T-cell (primary cell): ENCODE results near the gene CLCN4. TPM values are rescaled to one million over a fixed set of nuclear protein-coding genes. Genes with fewer than 3 reads are reported as not detected.

Experiments used
- ATAC-seq, 4 experiments: fragments of 200-7000 bp in 3 of 4; fragments of 150-1000 bp in 1 of 4; cut with Tn5 transposase; replicated peaks in 1 of 4; 1 replicate in 3 of 4; 2 replicates in 1 of 4; pipeline ENCODE4 v1.10.0; 2021; ENCODE audit warnings: moderate library complexity in 3 of 4, mild to moderate bottlenecking in 2 of 4, moderate number of reproducible peaks in 1 of 4
- CTCF ChIA-PET, 2 donors: fragments of 300-600 bp; sonication (Branson Sonifier 250); formaldehyde crosslinking; loops; one replicate each; lab custom pipeline; 2022; ENCODE audit warnings: antibody characterized with exemption in 2 of 2; lab: Charles Lee
- POLR2A ChIA-PET, 2 donors: fragments of 300-600 bp; sonication (Branson Sonifier 250); formaldehyde crosslinking; loops; one replicate each; lab custom pipeline; 2022; ENCODE audit warnings: antibody characterized with exemption in 2 of 2; lab: Charles Lee
- DNase-seq, 35 experiments: peaks; one replicate each; pipeline versions ENCODE4 v3.0.0 to v3.0.0-alpha.2; 2013 to 2023
- H3K27ac ChIP-seq: one replicate; pipeline ENCODE4 v1.5.1; 2013; ENCODE audit warnings: low read length
- H3K27me3 ChIP-seq, 2 experiments: replicated peaks in 1 of 2; 1 replicate in 1 of 2; 2 replicates in 1 of 2; pipeline versions ENCODE4 v1.6.1 to v1.7.0; 2013; ENCODE audit warnings: low read length in 1 of 2, mixed read lengths in 1 of 2; ENCODE audit not compliant: control insufficient read depth in 2 of 2, insufficient read depth in 2 of 2; ENCODE audit errors: extremely low read depth in 1 of 2
- H3K36me3 ChIP-seq, 2 donors: 1 replicate in 1 of 2; 2 replicates in 1 of 2; pipeline versions ENCODE4 v1.6.1 to v1.7.0; 2013; ENCODE audit warnings: low read length in 1 of 2; ENCODE audit not compliant: control insufficient read depth in 2 of 2, insufficient read depth in 1 of 2; ENCODE audit errors: extremely low read depth in 1 of 2
- H3K4me1 ChIP-seq, 2 experiments: 1 replicate in 1 of 2; 2 replicates in 1 of 2; pipeline versions ENCODE4 v1.6.1 to v1.7.0; 2013; ENCODE audit warnings: low read length in 2 of 2, mixed read lengths in 1 of 2; ENCODE audit not compliant: insufficient read depth in 2 of 2, control insufficient read depth in 1 of 2; ENCODE audit errors: extremely low read depth in 1 of 2
- H3K4me3 ChIP-seq, 2 donors: 1 replicate in 1 of 2; 2 replicates in 1 of 2; pipeline versions ENCODE4 v1.5.1 to v1.7.0; 2013; ENCODE audit warnings: mild to moderate bottlenecking in 2 of 2, low read length in 1 of 2, moderate library complexity in 1 of 2; ENCODE audit not compliant: control insufficient read depth in 1 of 2; ENCODE audit errors: extremely low read depth in 1 of 2
- H3K9me3 ChIP-seq: 2 replicates; pipeline ENCODE4 v1.7.0; 2013
- H3K27ac Mint-ChIP-seq, 2 donors: one replicate each; pipeline ENCODE4 v1.8.0; 2020 to 2021; ENCODE audit warnings: mild to moderate bottlenecking in 2 of 2, mixed read lengths in 2 of 2
- H3K27me3 Mint-ChIP-seq, 2 donors: one replicate each; pipeline ENCODE4 v1.8.0; 2021 to 2022; ENCODE audit warnings: mixed read lengths in 2 of 2
- H3K36me3 Mint-ChIP-seq: one replicate; pipeline ENCODE4 v1.8.0; 2021; ENCODE audit warnings: mixed read lengths
- H3K4me1 Mint-ChIP-seq, 3 donors: one replicate each; pipeline ENCODE4 v1.8.0; 2020 to 2022; ENCODE audit warnings: mixed read lengths in 3 of 3, mild to moderate bottlenecking in 1 of 3
- H3K4me3 Mint-ChIP-seq, 3 donors: one replicate each; pipeline ENCODE4 v1.8.0; 2020 to 2022; ENCODE audit warnings: mild to moderate bottlenecking in 3 of 3, mixed read lengths in 3 of 3, moderate library complexity in 3 of 3
- H3K9me3 Mint-ChIP-seq, 3 donors: one replicate each; pipeline ENCODE4 v1.8.0; 2020 to 2022; ENCODE audit warnings: mixed read lengths in 3 of 3
- WGBS: methylation state at CpG from one replicate; pipeline ENCODE4 v1.1.5; 2013; ENCODE audit warnings: missing lambda C conversion rate; ENCODE audit not compliant: insufficient coverage; 5-methylcytosine and 5-hydroxymethylcytosine counted together
- total RNA-seq, 35 experiments: library from RNA in 6 of 35; stranded (reverse) in 6 of 35; fragments of 120-200 nt in 1 of 35; gene quantifications; one replicate each; pipeline versions ENCODE4 v1.2.1 to v1.2.4 and lab custom pipeline; 2013 to 2026

CLCN4 gene
- total RNA-seq, 5 donors from 2014 or later (not counting 1 experiment from before 2014, with no cell fraction given) = 0.23 to 0.43 (median 0.25) TPM

DNA sequence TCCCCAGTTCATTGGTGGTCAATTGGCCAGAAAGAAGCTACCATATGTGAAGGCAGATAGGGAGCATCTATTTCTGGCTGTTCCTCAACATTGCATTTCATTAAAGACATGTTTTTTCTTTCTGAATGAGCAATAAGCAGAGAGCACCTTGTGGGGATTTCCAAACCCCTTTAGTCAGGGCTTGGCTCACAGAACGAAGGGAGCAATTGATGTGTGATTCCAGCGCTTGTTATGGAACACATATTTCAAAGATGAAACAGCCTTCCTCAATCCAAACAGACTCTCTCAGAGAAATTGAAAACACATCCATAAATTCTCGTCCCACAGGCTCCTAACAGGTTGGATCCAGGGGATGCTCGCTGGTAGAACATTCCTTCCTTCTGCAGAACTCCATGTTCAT lies 84.1 kb downstream of the CLCN4 start:
- peaks cover 0 to 3% of the 10 kb centered on the region in 2 donors for H3K27me3 Mint-ChIP-seq
- H3K36me3 ChIP-seq = no peaks in the 10 kb centered on the region
- H3K4me3 ChIP-seq = no peak overlapping the region
- no peak overlapping the region for H3K27ac ChIP-seq
- ATAC-seq (no peak), DNase-seq (no peak)
- 71% methylated on average over 2 of the region's 4 CpGs for WGBS
- no peak overlapping the region for H3K27ac Mint-ChIP-seq
- no peaks in the 10 kb centered on the region for H3K9me3 ChIP-seq
- H3K27me3 ChIP-seq = no peaks in the 10 kb centered on the region
- no peak overlapping the region for H3K4me3 Mint-ChIP-seq
- POLR2A ChIA-PET = no interaction called here
- no peaks in the 10 kb centered on the region for H3K4me1 Mint-ChIP-seq
- no peaks in the 10 kb centered on the region for H3K9me3 Mint-ChIP-seq
- CTCF ChIA-PET = no interaction called here
- H3K36me3 Mint-ChIP-seq = no peaks in the 10 kb centered on the region
- no peaks in the 10 kb centered on the region for H3K4me1 ChIP-seq

GRCh38 chrX:10242026-10242425 lies 85.3 kb downstream of the CLCN4 start:
- H3K36me3 Mint-ChIP-seq = no peaks in the 10 kb centered on the region
- H3K9me3 Mint-ChIP-seq = no peaks in the 10 kb centered on the region
- H3K27me3 ChIP-seq = no peaks in the 10 kb centered on the region
- 67% methylated on average over 1 of the region's 5 CpGs for WGBS
- POLR2A ChIA-PET = interaction anchor here in 1 of 2 donors (0.5 kb wide), 1 partner anchor 1076 kb away, joined by 3 read pairs; no protein-coding TSS in a partner anchor
- H3K4me3 ChIP-seq = no peak overlapping the region
- H3K36me3 ChIP-seq = no peaks in the 10 kb centered on the region
- no peak overlapping the region for H3K27ac Mint-ChIP-seq
- DNase-seq (no peak), ATAC-seq (no peak)
- H3K4me1 Mint-ChIP-seq = no peaks in the 10 kb centered on the region
- H3K27ac ChIP-seq = no peak overlapping the region
- no peaks in the 10 kb centered on the region for H3K9me3 ChIP-seq
- CTCF ChIA-PET = interaction anchor here in 1 of 2 donors (0.5 kb wide), 1 partner anchor 101 kb away, joined by 4 read pairs; no protein-coding TSS in a partner anchor
- H3K27me3 Mint-ChIP-seq = peaks cover 0 to 3% of the 10 kb centered on the region in 2 donors
- no peak overlapping the region for H3K4me3 Mint-ChIP-seq
- no peaks in the 10 kb centered on the region for H3K4me1 ChIP-seq

DNA sequence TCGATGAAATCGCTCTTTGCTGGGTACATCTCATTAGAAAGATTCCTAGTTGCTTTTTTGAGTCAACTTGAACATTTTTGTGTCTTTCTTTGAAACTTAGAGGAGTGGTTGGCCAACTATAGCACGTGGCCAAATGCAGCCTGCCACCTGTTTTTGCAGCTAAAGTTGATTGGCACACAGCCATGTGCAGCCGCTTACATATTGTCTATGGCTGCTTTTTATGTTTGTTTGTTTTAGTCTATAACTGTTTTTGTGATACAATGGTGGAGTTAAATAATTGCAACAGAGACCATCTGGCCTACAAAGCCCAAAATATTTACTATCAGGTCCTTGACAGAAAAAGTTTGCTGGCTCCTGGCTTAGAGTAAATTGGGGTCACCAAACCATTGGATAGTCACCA lies 86.3 kb downstream of the CLCN4 start:
- WGBS = no CpG with 5 or more reads among the region's 4 CpGs
- no peak overlapping the region for H3K4me3 ChIP-seq
- POLR2A ChIA-PET = no interaction called here

DNA sequence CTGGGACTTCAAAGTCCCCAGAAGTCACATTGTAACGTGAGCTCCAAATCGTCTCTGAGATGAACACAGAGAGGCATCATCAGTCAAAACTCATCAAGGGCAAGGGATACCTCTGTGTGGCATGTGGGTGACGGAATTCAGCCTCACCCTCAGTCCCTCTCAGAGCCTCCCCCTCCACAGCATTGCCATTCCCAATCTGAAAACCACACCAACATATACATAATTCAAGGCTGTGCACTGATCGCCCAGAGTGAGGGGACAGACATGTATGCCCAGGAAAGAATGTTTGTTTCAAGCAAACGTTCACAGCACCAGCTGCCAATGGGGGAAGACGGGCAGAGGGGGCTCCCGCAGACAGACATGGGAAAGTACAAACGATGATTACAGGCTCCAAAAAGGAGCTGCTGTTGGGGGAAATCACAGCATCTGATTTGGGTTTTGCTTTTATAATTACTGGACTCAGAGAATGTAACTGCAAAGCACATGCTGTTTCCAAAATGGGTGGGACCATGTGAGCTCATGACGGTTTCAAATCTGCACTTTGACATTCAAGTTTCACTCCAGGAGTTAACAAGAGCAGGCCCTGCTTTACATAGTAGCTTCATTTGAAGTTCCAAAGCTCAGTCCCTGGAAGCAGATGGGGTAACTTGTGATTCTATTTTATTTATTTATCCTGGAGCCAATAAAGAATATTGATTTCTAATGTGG lies 88.3 kb downstream of the CLCN4 start:
- H3K27ac ChIP-seq = no peak overlapping the region
- Mint-ChIP-seq H3K36me3 (no peaks in the 10 kb centered on the region), H3K27ac (no peak overlapping the region), H3K4me1 (no peaks in the 10 kb centered on the region), H3K27me3 (no peaks in the 10 kb centered on the region), H3K9me3 (peaks cover 0 to 4% (median 0%) of the 10 kb centered on the region in 3 donors), H3K4me3 (no peak overlapping the region)
- no peak overlapping the region for H3K4me3 ChIP-seq
- 68% methylated on average over 4 of the region's 9 CpGs for WGBS
- no peaks in the 10 kb centered on the region for H3K36me3 ChIP-seq
- H3K27me3 ChIP-seq = no peaks in the 10 kb centered on the region
- ATAC-seq = no peak
- no peaks in the 10 kb centered on the region for H3K4me1 ChIP-seq
- DNase-seq = no peak
- H3K9me3 ChIP-seq = no peaks in the 10 kb centered on the region
- CTCF ChIA-PET = no interaction called here
- POLR2A ChIA-PET = no interaction called here

More for the DNA sequence above, 86.3 kb downstream of the CLCN4 start:
- H3K4me1 ChIP-seq = no peaks in the 10 kb centered on the region
- DNase-seq (no peak), ATAC-seq (no peak)
- no peaks in the 10 kb centered on the region for H3K27me3 ChIP-seq
- no peak overlapping the region for H3K27ac ChIP-seq
- no peaks in the 10 kb centered on the region for H3K9me3 ChIP-seq
- no peaks in the 10 kb centered on the region for H3K36me3 ChIP-seq
- no peaks in the 10 kb centered on the region for H3K36me3 Mint-ChIP-seq
- H3K4me3 Mint-ChIP-seq = no peak overlapping the region
- CTCF ChIA-PET = no interaction called here
- H3K27me3 Mint-ChIP-seq = peaks cover 0 to 1% of the 10 kb centered on the region in 2 donors
- no peaks in the 10 kb centered on the region for H3K9me3 Mint-ChIP-seq
- H3K4me1 Mint-ChIP-seq = no peaks in the 10 kb centered on the region
- no peak overlapping the region for H3K27ac Mint-ChIP-seq

DNA sequence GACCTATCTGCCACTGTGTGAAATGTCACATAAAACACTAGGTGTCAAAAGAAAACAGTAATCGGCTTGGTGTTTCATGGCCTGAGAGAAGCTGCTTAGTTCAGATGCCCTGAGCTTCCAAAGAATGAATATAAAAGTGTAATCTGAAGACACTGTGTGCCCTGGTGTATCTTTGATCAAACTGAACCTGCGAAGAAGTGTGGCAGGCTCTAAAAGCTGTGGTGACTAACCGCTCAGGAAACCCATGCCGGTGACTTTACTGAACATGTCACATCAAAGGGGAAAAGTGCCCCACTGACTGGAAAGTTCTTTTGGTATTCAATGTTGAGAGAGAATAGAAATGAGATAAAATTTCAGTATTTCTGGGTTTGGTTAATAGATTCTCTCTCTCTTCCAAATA lies 89.1 kb downstream of the CLCN4 start:
- Histone ChIP-seq H3K27me3 (no peaks in the 10 kb centered on the region), H3K9me3 (no peaks in the 10 kb centered on the region), H3K4me1 (no peaks in the 10 kb centered on the region), H3K27ac (no peak overlapping the region), H3K36me3 (no peaks in the 10 kb centered on the region), H3K4me3 (no peak overlapping the region)
- Mint-ChIP-seq H3K27ac (no peak overlapping the region), H3K4me1 (no peaks in the 10 kb centered on the region), H3K4me3 (no peak overlapping the region), H3K27me3 (no peaks in the 10 kb centered on the region), H3K36me3 (no peaks in the 10 kb centered on the region), H3K9me3 (peaks cover 0 to 4% (median 0%) of the 10 kb centered on the region in 3 donors)
- ChIA-PET CTCF (no interaction called here), POLR2A (no interaction called here)
- WGBS = 81% methylated on average over 2 of the region's 4 CpGs
- DNase-seq (no peak), ATAC-seq (no peak)

DNA sequence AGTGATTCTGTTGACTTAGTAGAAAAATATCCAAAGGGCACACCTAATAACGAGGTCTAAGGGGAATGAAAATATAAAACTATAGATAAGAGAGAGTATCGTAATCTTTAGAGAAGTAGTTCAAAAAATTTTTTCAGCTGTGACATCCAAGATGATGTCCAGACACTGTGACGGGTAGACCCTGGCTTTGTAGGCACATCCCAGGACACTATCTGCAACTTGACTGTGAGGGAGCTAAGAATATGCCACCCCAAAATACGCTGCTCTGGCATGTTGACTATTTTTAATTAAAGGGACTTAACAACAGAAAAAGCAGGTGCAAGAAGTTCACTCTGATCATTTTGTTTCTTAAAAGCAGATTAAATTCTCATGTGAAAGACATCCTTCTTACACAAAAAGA lies 89.5 kb downstream of the CLCN4 start:
- Histone ChIP-seq H3K9me3 (no peaks in the 10 kb centered on the region), H3K27me3 (no peaks in the 10 kb centered on the region), H3K4me1 (no peaks in the 10 kb centered on the region), H3K27ac (no peak overlapping the region), H3K36me3 (no peaks in the 10 kb centered on the region), H3K4me3 (no peak overlapping the region)
- WGBS = no CpG with 5 or more reads among the region's 4 CpGs
- CTCF ChIA-PET = no interaction called here
- H3K36me3 Mint-ChIP-seq = no peaks in the 10 kb centered on the region
- POLR2A ChIA-PET = no interaction called here
- H3K27ac Mint-ChIP-seq = no peak overlapping the region
- peaks cover 0 to 4% (median 0%) of the 10 kb centered on the region in 3 donors for H3K9me3 Mint-ChIP-seq
- DNase-seq = no peak
- no peaks in the 10 kb centered on the region for H3K27me3 Mint-ChIP-seq
- ATAC-seq = no peak
- H3K4me3 Mint-ChIP-seq = no peak overlapping the region
- no peaks in the 10 kb centered on the region for H3K4me1 Mint-ChIP-seq
